Fibroblast of the aortic adventitia (primary cell): ENCODE results near the gene PLA2G12B. TPM values are rescaled to one million over a fixed set of nuclear protein-coding genes. Genes with fewer than 3 reads are reported as not detected.
"Not testable (repeated sequence)": the region's sequence is repeated elsewhere in the genome, so short reads cannot be mapped to it uniquely, and the experiment has no call there.

Source experiments
- DNase-seq: peaks from one replicate; pipeline ENCODE4 v3.0.0-alpha.2; 2010; ENCODE audit warnings: low read depth
- H3K4me3 ChIP-seq: 2 replicates; pipeline ENCODE4 v1.5.1; 2011; ENCODE audit warnings: low read depth, mild to moderate bottlenecking, control low read depth, low read length, moderate library complexity
- CTCF ChIP-seq: IDR thresholded peaks from 2 replicates; pipeline ENCODE4 v1.5.1; 2011; ENCODE audit warnings: mild to moderate bottlenecking, low read length, control low read depth, inconsistent platforms; ENCODE audit not compliant: insufficient read depth
- total RNA-seq: library from RNA; depleted of rRNA; stranded (reverse); fragments of >200 nt; gene quantifications from 2 replicates; pipeline ENCODE4 v1.2.3, GENCODE V29; 2012; ENCODE audit warnings: low replicate concordance

The PLA2G12B gene
- not detected in 2 replicates for total RNA-seq

DNA sequence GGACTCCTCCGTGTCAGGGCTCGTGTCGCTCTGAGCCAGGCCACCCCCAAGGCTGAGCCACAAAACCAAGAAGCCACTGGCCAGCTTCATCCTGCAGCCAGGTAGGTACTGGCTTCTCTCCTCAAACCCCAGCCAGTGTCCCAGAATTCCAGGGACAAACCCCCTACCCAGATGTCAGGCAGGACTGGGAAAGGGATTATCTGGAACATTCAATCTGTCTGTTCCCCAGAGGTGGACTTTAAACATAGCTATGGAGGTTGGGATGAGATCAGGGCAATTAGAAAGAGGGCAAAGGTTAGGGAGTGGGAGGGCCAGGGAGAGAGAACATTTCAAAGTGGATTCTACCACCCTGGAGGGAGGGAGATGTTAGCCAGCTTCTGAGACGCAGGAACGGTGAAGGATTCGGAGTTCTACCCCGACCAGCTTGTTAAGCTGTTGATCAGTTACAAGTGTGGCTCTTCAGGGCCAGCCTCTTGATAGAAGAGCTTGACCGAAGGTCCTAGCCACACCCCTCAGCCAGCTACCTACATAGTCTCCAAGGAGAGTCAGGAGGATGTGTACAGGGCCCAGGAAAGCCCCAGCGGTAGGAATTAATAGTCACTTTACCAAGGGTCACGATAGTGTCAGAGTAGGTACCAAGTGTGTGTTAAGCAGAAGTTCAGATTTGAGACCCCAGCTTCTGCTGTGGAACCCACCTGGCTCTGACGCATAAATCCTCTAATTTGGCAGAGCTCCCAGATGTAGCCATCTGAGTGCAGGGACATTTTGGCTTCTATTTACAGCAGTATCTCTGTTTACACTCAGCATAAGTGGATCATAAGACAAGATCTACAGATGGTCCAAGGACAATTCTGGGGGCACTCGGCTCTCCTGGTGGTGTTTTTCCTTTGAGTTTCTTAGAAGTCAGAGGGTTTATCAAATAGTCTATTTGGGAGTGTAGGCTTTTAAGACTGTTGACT lies at the start of gene PLA2G12B:
Gene PLA2G12B, minus strand, starts transcription at position 211 of the 959 bp plus-strand sequence. Its CDS starts 121 bp downstream, at position 90.
- DNase-seq = no peak
- no peak within 1 kb of the TSS for H3K4me3 ChIP-seq
- no peak for TF ChIP-seq CTCF

DNA sequence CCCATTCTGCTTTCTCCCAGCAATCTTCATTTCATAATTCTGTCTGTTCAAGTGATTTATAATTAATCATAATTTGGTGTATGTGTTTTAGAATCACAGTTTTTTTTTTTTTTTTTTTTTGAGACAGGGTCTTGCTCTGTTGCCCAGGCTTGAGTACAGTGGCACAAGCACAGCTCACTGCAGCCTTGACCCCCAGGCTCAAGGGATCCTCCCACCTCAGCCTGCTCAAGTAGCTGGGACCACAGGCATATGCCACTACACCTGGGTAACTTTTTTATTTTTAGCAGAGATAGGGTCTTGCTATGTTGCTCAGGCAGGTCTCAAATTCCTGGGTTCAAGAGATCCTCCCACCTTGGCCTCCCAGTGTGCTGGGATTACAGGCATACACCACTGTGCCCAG lies 49.2 kb upstream of the PLA2G12B start:
- TF ChIP-seq CTCF = no peak
- DNase-seq = no peak
- H3K4me3 ChIP-seq = no peak overlapping the region

GRCh38 chr10:73000973-73001372 lies 46.4 kb upstream of the PLA2G12B start:
- TF ChIP-seq CTCF = no peak
- H3K4me3 ChIP-seq = no peak overlapping the region
- DNase-seq = no peak

GRCh38 chr10:72997099-72997498 lies 42.5 kb upstream of the PLA2G12B start:
- H3K4me3 ChIP-seq = no peak overlapping the region

GRCh38 chr10:72995459-72995858 lies 40.9 kb upstream of the PLA2G12B start:
- not testable (repeated sequence) for DNase-seq, H3K4me3 ChIP-seq

More at GRCh38 chr10:72997099-72997498, 42.5 kb upstream of the PLA2G12B start:
- DNase-seq = no peak
- no peak for TF ChIP-seq CTCF

DNA sequence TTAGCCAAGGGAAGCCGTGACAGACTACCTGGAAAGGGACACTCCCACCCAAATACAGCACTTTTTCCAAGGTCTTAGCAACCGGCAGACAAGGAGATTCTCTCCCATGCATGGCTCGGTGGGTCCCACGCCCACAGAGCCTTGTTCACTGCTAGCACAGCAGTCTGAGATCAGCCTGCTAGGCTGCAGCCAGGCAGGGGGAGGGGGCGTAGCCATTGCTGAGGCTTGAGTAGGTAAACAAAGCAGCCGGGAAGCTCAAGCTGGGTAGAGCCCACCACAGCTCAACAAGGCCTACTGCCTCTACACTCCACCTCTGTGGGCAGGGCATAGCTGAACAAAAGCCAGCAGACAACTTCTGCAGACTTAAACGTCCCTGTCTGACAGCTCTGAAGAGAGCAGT lies 35.2 kb upstream of the PLA2G12B start:
- H3K4me3 ChIP-seq, DNase-seq: not testable (repeated sequence)

DNA sequence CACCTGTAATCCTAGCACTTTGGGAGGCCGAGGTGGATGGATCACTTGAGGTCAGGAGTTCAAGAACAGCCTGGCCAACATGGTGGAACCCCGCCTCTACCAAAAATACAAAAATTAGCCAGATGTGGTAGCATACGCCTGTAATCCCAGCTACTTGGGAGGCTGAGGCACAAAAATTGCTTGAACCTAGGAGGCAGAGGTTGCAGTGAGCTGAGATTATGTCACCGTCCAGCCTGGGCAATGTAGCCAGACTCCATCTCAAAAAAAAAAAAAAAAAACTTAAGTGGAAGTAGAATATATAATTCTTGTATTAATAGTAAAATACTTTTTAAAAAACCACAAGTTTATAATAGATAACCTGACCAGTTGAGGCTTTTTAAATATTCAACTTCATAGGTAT lies 30.0 kb upstream of the PLA2G12B start:
- H3K4me3 ChIP-seq, DNase-seq: not testable (repeated sequence)

GRCh38 chr10:72981882-72982529 lies 27.4 kb upstream of the PLA2G12B start:
- TF ChIP-seq CTCF = no peak
- DNase-seq = no peak
- H3K4me3 ChIP-seq = no peak overlapping the region
